Smooth muscle cell (in vitro differentiated cells): ENCODE measurements around the gene ANKMY1. TPM values are rescaled to one million over a fixed set of nuclear protein-coding genes. Genes with fewer than 3 reads are reported as not detected.

Experiments used
- DNase-seq: peaks from one replicate; lab custom pipeline; 2025; ENCODE audit not compliant: unreplicated experiment; lab: John Stamatoyannopoulos, UW
- H2AFZ ChIP-seq: fragments of 200-600 bp; sonication (generic); 2 replicates; pipeline ENCODE4 v1.6.0; 2016; ENCODE audit warnings: antibody characterized with exemption, low read depth, mild to moderate bottlenecking
- H3F3A ChIP-seq: fragments of 200-600 bp; sonication (generic); 2 replicates; pipeline ENCODE4 v1.6.0; 2017; ENCODE audit warnings: antibody characterized with exemption, low read depth
- H3K27ac ChIP-seq: fragments of 200-600 bp; sonication (generic); 2 replicates; pipeline ENCODE4 v1.5.1; 2016; ENCODE audit warnings: low read depth, mild to moderate bottlenecking
- H3K27me3 ChIP-seq: fragments of 200-600 bp; sonication (generic); 2 replicates; pipeline ENCODE4 v1.6.1; 2016; ENCODE audit warnings: low read depth, mild to moderate bottlenecking
- H3K36me3 ChIP-seq: fragments of 200-600 bp; sonication (generic); 2 replicates; pipeline ENCODE4 v1.5.1; 2016; ENCODE audit warnings: low read depth
- H3K4me1 ChIP-seq: fragments of 200-600 bp; sonication (generic); 2 replicates; pipeline ENCODE4 v1.5.1; 2016; ENCODE audit warnings: low read depth
- H3K4me2 ChIP-seq: fragments of 200-600 bp; sonication (generic); 2 replicates; pipeline ENCODE4 v1.6.0; 2016; ENCODE audit warnings: mild to moderate bottlenecking
- H3K4me3 ChIP-seq: fragments of 200-600 bp; sonication (generic); 2 replicates; pipeline ENCODE4 v1.5.1; 2016; ENCODE audit warnings: mild to moderate bottlenecking
- H3K79me2 ChIP-seq: fragments of 200-600 bp; sonication (generic); 2 replicates; pipeline ENCODE4 v1.6.0; 2016; ENCODE audit warnings: low read depth, mild to moderate bottlenecking
- H3K9ac ChIP-seq: fragments of 200-600 bp; sonication (generic); 2 replicates; pipeline ENCODE4 v1.6.0; 2016; ENCODE audit warnings: low read depth
- H3K9me3 ChIP-seq: fragments of 200-600 bp; sonication (generic); replicated peaks from 2 replicates; pipeline ENCODE4 v1.5.1; 2016; ENCODE audit warnings: low read depth
- H4K20me1 ChIP-seq: fragments of 200-600 bp; sonication (generic); 2 replicates; pipeline ENCODE4 v1.6.0; 2016; ENCODE audit warnings: low read depth
- CTCF ChIP-seq: fragments of 200-600 bp; sonication (generic); IDR thresholded peaks from 2 replicates; pipeline ENCODE4 v1.5.1; 2017; ENCODE audit warnings: borderline replicate concordance, mild to moderate bottlenecking, antibody characterized with exemption; ENCODE audit not compliant: insufficient read depth, poor library complexity, severe bottlenecking
- WGBS: methylation state at CpG from one replicate; pipeline ENCODE4 v1.1.7; 2016; ENCODE audit warnings: low lambda C conversion rate; 5-methylcytosine and 5-hydroxymethylcytosine counted together
- polyA plus RNA-seq: library from polyadenylated mRNA; unstranded; fragments of >200 nt; fragmentation: Nextera tagmentation; extraction: Ambion mirVana; gene quantifications from 2 replicates; pipeline ENCODE4 v1.2.1, GENCODE V29; 2016
- total RNA-seq: library from RNA; depleted of rRNA; stranded (reverse); fragments of >200 nt; gene quantifications from 2 replicates; pipeline ENCODE4 v1.2.3, GENCODE V29; 2014

The ANKMY1 gene
- total and polyA plus RNA-seq, 2 experiments from 2014 or later, result 6.4 to 8.7 TPM

- DNase-seq, result no peak
- H3K79me2 ChIP-seq, result no peaks in the 10 kb centered on the region
- no peak overlapping the region for H3K4me2 ChIP-seq
- H3K4me3 ChIP-seq, result no peak overlapping the region
- H3K27me3 ChIP-seq, result no peaks in the 10 kb centered on the region
- H3K27ac ChIP-seq, result no peak overlapping the region
- WGBS, result 97% methylated on average over 16 of the region's 16 CpGs
- no peaks in the 10 kb centered on the region for H3K9me3 ChIP-seq
- no peak overlapping the region for H2AFZ ChIP-seq
- H3K36me3 ChIP-seq, result no peaks in the 10 kb centered on the region
- no peaks in the 10 kb centered on the region for H3F3A ChIP-seq
- no peaks in the 10 kb centered on the region for H3K4me1 ChIP-seq
- no peak for TF ChIP-seq CTCF
- peaks cover 13% of the 10 kb centered on the region for H4K20me1 ChIP-seq
- H3K9ac ChIP-seq, result no peak overlapping the region
Observed at GRCh38 chr2:240600451-240600961, 42.7 kb upstream of the ANKMY1 start.

GRCh38 chr2:240599141-240599583, 41.4 kb upstream of the ANKMY1 start:
- H4K20me1 ChIP-seq, result peaks cover 19% of the 10 kb centered on the region
- WGBS, result 93% methylated on average over 11 of the region's 11 CpGs
- H3K79me2 ChIP-seq, result no peaks in the 10 kb centered on the region
- no peak for DNase-seq
- H3K27ac ChIP-seq, result no peak overlapping the region
- H3K9ac ChIP-seq, result no peak overlapping the region
- no peak overlapping the region for H3K4me3 ChIP-seq
- H2AFZ ChIP-seq, result no peak overlapping the region
- no peaks in the 10 kb centered on the region for H3K9me3 ChIP-seq
- no peaks in the 10 kb centered on the region for H3K27me3 ChIP-seq
- H3K4me1 ChIP-seq, result no peaks in the 10 kb centered on the region
- no peaks in the 10 kb centered on the region for H3K36me3 ChIP-seq
- H3K4me2 ChIP-seq, result no peak overlapping the region
- no peaks in the 10 kb centered on the region for H3F3A ChIP-seq
- TF ChIP-seq CTCF, result no peak

GRCh38 chr2:240598311-240598911, 40.6 kb upstream of the ANKMY1 start:
- no peak overlapping the region for H3K27ac ChIP-seq
- no peak for DNase-seq
- WGBS, result 96% methylated on average over 17 of the region's 17 CpGs

More at GRCh38 chr2:240598311-240598911, 40.6 kb upstream of the ANKMY1 start:
- no peak overlapping the region for H3K4me2 ChIP-seq
- no peaks in the 10 kb centered on the region for H3F3A ChIP-seq
- no peaks in the 10 kb centered on the region for H3K4me1 ChIP-seq
- no peaks in the 10 kb centered on the region for H3K79me2 ChIP-seq
- no peaks in the 10 kb centered on the region for H3K36me3 ChIP-seq
- H3K9me3 ChIP-seq, result no peaks in the 10 kb centered on the region
- no peak for TF ChIP-seq CTCF
- no peak overlapping the region for H2AFZ ChIP-seq
- H3K27me3 ChIP-seq, result no peaks in the 10 kb centered on the region
- H3K4me3 ChIP-seq, result no peak overlapping the region
- H3K9ac ChIP-seq, result no peak overlapping the region
- H4K20me1 ChIP-seq, result peaks cover 23% of the 10 kb centered on the region
